ENCODE measurements around the gene FARSB.

The FARSB gene

GRCh38 chr2:222643134-222643533 is 12.8 kb downstream of the FARSB start:
- Histone ChIP-seq H3K27me3 (ENCODE audit: low read depth, low read length) (no peaks in the 10 kb centered on the region), H3K4me1 (ENCODE audit: low read length) (no peaks in the 10 kb centered on the region), H3K27ac (ENCODE audit: low read length) (no peak overlapping the region), H3K36me3 (replicated peaks; ENCODE audit: low read depth, low read length) (peaks cover 25% of the 10 kb centered on the region), H3K9ac (ENCODE audit: low read length) (no peak overlapping the region), H3K79me2 (ENCODE audit: low read length) (peaks cover 16% of the 10 kb centered on the region), H3K9me3 (ENCODE audit: insufficient read depth, low read length) (no peaks in the 10 kb centered on the region), H3K4me2 (ENCODE audit: low read length) (no peak overlapping the region), H2AFZ (ENCODE audit: low read depth, low read length) (no peak overlapping the region), H4K20me1 (ENCODE audit: insufficient read depth, low read length) (no peaks in the 10 kb centered on the region), H3K4me3 (ENCODE audit: low read length) (no peak overlapping the region)
- TF ChIP-seq CTCF (IDR thresholded peaks at IDR 0.05; ENCODE audit: low read depth, low read length) (no peak), EZH2phosphoT487 (IDR thresholded peaks at IDR 0.05; ENCODE audit: low read depth) (no peak)

- no peak overlapping the region for H3K27ac ChIP-seq (ENCODE audit: low read length)
- H3K4me2 ChIP-seq (ENCODE audit: low read length) = no peak overlapping the region
- H3K9me3 ChIP-seq (ENCODE audit: insufficient read depth, low read length) = no peaks in the 10 kb centered on the region
- TF ChIP-seq CTCF (IDR thresholded peaks at IDR 0.05; ENCODE audit: low read depth, low read length) (no peak), EZH2phosphoT487 (IDR thresholded peaks at IDR 0.05; ENCODE audit: low read depth) (no peak)
- H4K20me1 ChIP-seq (ENCODE audit: insufficient read depth, low read length) = no peaks in the 10 kb centered on the region
- H3K27me3 ChIP-seq (ENCODE audit: low read depth, low read length) = no peaks in the 10 kb centered on the region
- H2AFZ ChIP-seq (ENCODE audit: low read depth, low read length) = no peak overlapping the region
- H3K4me1 ChIP-seq (ENCODE audit: low read length) = no peaks in the 10 kb centered on the region
- peaks cover 36% of the 10 kb centered on the region for H3K36me3 ChIP-seq (replicated peaks; ENCODE audit: low read depth, low read length)
- no peak overlapping the region for H3K4me3 ChIP-seq (ENCODE audit: low read length)
- H3K9ac ChIP-seq (ENCODE audit: low read length) = no peak overlapping the region
- peaks cover 13% of the 10 kb centered on the region for H3K79me2 ChIP-seq (ENCODE audit: low read length)
Measured at GRCh38 chr2:222641336-222641735, 14.6 kb downstream of the FARSB start.

- Histone ChIP-seq H3K27me3 (ENCODE audit: low read depth, low read length) (no peaks in the 10 kb centered on the region), H3K36me3 (replicated peaks; ENCODE audit: low read depth, low read length) (peaks cover 38% of the 10 kb centered on the region), H3K9me3 (ENCODE audit: insufficient read depth, low read length) (no peaks in the 10 kb centered on the region), H3K4me1 (ENCODE audit: low read length) (peaks cover 12% of the 10 kb centered on the region), H3K4me3 (ENCODE audit: low read length) (no peak overlapping the region), H3K9ac (ENCODE audit: low read length) (no peak overlapping the region), H3K4me2 (ENCODE audit: low read length) (no peak overlapping the region), H3K27ac (ENCODE audit: low read length) (no peak overlapping the region), H4K20me1 (ENCODE audit: insufficient read depth, low read length) (no peaks in the 10 kb centered on the region), H2AFZ (ENCODE audit: low read depth, low read length) (no peak overlapping the region), H3K79me2 (ENCODE audit: low read length) (peaks cover 3% of the 10 kb centered on the region; the same call in 1 of the 2 replicates)
- TF ChIP-seq CTCF (IDR thresholded peaks at IDR 0.05; ENCODE audit: low read depth, low read length) (no peak), EZH2phosphoT487 (IDR thresholded peaks at IDR 0.05; ENCODE audit: low read depth) (no peak)
Measured at GRCh38 chr2:222637067-222637466, 18.8 kb downstream of the FARSB start.

- H2AFZ ChIP-seq (ENCODE audit: low read depth, low read length) = no peak overlapping the region
- H4K20me1 ChIP-seq (ENCODE audit: insufficient read depth, low read length) = no peaks in the 10 kb centered on the region
- TF ChIP-seq EZH2phosphoT487 (IDR thresholded peaks at IDR 0.05; ENCODE audit: low read depth) (no peak), CTCF (IDR thresholded peaks at IDR 0.05; ENCODE audit: low read depth, low read length) (no peak)
- no peaks in the 10 kb centered on the region for H3K9me3 ChIP-seq (ENCODE audit: insufficient read depth, low read length)
- H3K9ac ChIP-seq (ENCODE audit: low read length) = no peak overlapping the region
- peak overlapping the region; percentile 37 for H3K4me2 ChIP-seq (ENCODE audit: low read length)
- H3K4me1 ChIP-seq (ENCODE audit: low read length) = peaks cover 12% of the 10 kb centered on the region
- H3K27ac ChIP-seq (ENCODE audit: low read length) = peak overlapping the region; percentile 57; the same call in 1 of the 2 replicates
- H3K36me3 ChIP-seq (replicated peaks; ENCODE audit: low read depth, low read length) = peaks cover 42% of the 10 kb centered on the region
- no peaks in the 10 kb centered on the region for H3K27me3 ChIP-seq (ENCODE audit: low read depth, low read length)
- H3K4me3 ChIP-seq (ENCODE audit: low read length) = no peak overlapping the region
- H3K79me2 ChIP-seq (ENCODE audit: low read length) = peaks cover 3% of the 10 kb centered on the region; the same call in 1 of the 2 replicates
Measured at GRCh38 chr2:222635295-222635694, 20.6 kb downstream of the FARSB start.
